B cell (primary cell): Measurements from ENCODE around the gene SYT17. TPM values are rescaled to one million over a fixed set of nuclear protein-coding genes. Genes with fewer than 3 reads are reported as not detected.

Experiments
- ATAC-seq: fragments of 200-7000 bp; cut with Tn5 transposase; one replicate; pipeline ENCODE4 v1.10.0; 2021; ENCODE audit warnings: low read depth, mild to moderate bottlenecking, moderate number of reproducible peaks, moderate library complexity
- CTCF ChIA-PET: fragments of 350-600 bp; sonication (Branson Sonifier 250); formaldehyde crosslinking; loops from one replicate; lab custom pipeline; 2021; ENCODE audit warnings: antibody characterized with exemption, inconsistent platforms; lab: Charles Lee
- POLR2A ChIA-PET: fragments of 350-600 bp; sonication (Branson Sonifier 250); formaldehyde crosslinking; loops from one replicate; lab custom pipeline; 2021; ENCODE audit warnings: antibody characterized with exemption; lab: Charles Lee
- DNase-seq: peaks from one replicate; pipeline ENCODE4 v3.0.0; 2013
- H2AFZ ChIP-seq: 2 replicates; pipeline ENCODE4 v1.6.1; 2012; ENCODE audit warnings: mild to moderate bottlenecking, low read depth, low read length; ENCODE audit not compliant: insufficient read depth, poor library complexity, severe bottlenecking
- H3K27ac ChIP-seq, 2 donors: 1 replicate in 1 of 2; 2 replicates in 1 of 2; pipeline ENCODE4 v1.5.1; 2012 to 2013; ENCODE audit warnings: low read length in 2 of 2, mild to moderate bottlenecking in 2 of 2, moderate library complexity in 1 of 2
- H3K27me3 ChIP-seq, 4 experiments: fragments of 200-600 bp in 1 of 4; sonication (generic) in 1 of 4; replicated peaks in 1 of 4; 1 replicate in 2 of 4; 2 replicates in 2 of 4; pipeline versions ENCODE4 v1.6.1 to v1.7.0; 2013 to 2016; ENCODE audit warnings: low read length in 3 of 4, mild to moderate bottlenecking in 2 of 4, mixed read lengths in 1 of 4, moderate library complexity in 1 of 4; ENCODE audit not compliant: insufficient read depth in 4 of 4, control insufficient read depth in 3 of 4; ENCODE audit errors: control extremely low read depth in 1 of 4
- H3K36me3 ChIP-seq, 2 experiments: replicated peaks in 1 of 2; 1 replicate in 1 of 2; 2 replicates in 1 of 2; pipeline versions ENCODE4 v1.6.1 to v1.7.1; 2013; ENCODE audit warnings: low read length in 1 of 2; ENCODE audit not compliant: insufficient read depth in 2 of 2, control insufficient read depth in 1 of 2; ENCODE audit errors: control extremely low read depth in 1 of 2, extremely low read depth in 1 of 2
- H3K4me1 ChIP-seq, 2 donors: fragments of 200-600 bp in 1 of 2; sonication (generic) in 1 of 2; 1 replicate in 1 of 2; 2 replicates in 1 of 2; pipeline versions ENCODE4 v1.5.1 to v1.6.1; 2013 to 2017; ENCODE audit warnings: low read length in 2 of 2; ENCODE audit not compliant: control insufficient read depth in 2 of 2, insufficient read depth in 2 of 2
- H3K4me2 ChIP-seq: replicated peaks from 2 replicates; pipeline ENCODE3; 2012; ENCODE audit warnings: mild to moderate bottlenecking, low read depth, low read length; ENCODE audit not compliant: poor library complexity, severe bottlenecking
- H3K4me3 ChIP-seq, 5 experiments: fragments of 200-600 bp in 1 of 5; sonication (generic) in 1 of 5; 1 replicate in 3 of 5; 2 replicates in 2 of 5; pipeline versions ENCODE4 v1.5.1 to v1.7.0; 2011 to 2016; ENCODE audit warnings: low read length in 4 of 5, mild to moderate bottlenecking in 4 of 5, low read depth in 2 of 5, control low read depth in 1 of 5, moderate library complexity in 1 of 5; ENCODE audit not compliant: insufficient read depth in 1 of 5; ENCODE audit errors: control extremely low read depth in 1 of 5, extremely low read depth in 1 of 5
- H3K79me2 ChIP-seq: fragments of 200-600 bp; sonication (generic); one replicate; pipeline ENCODE4 v1.6.0; 2016; ENCODE audit warnings: low read length; ENCODE audit not compliant: control insufficient read depth, insufficient read depth
- H3K9ac ChIP-seq: fragments of 200-600 bp; sonication (generic); 2 replicates; pipeline ENCODE4 v1.6.1; 2017; ENCODE audit warnings: mild to moderate bottlenecking, low read length, moderate library complexity
- H3K9me3 ChIP-seq, 3 donors: one replicate each; pipeline versions ENCODE4 v1.6.1 to v1.7.1; 2013; ENCODE audit warnings: low read length in 2 of 3; ENCODE audit not compliant: control insufficient read depth in 2 of 3, insufficient read depth in 1 of 3; ENCODE audit errors: control extremely low read depth in 1 of 3
- H4K20me1 ChIP-seq: 2 replicates; pipeline ENCODE4 v1.6.0; 2012; ENCODE audit warnings: mild to moderate bottlenecking, low read length; ENCODE audit not compliant: insufficient read depth, control insufficient read depth, poor library complexity, severe bottlenecking
- H3K27ac Mint-ChIP-seq: one replicate; pipeline ENCODE4 v1.8.0; 2021; ENCODE audit warnings: mixed read lengths
- H3K27me3 Mint-ChIP-seq: one replicate; pipeline ENCODE4 v1.8.0; 2021; ENCODE audit warnings: mixed read lengths
- H3K4me1 Mint-ChIP-seq: one replicate; pipeline ENCODE4 v1.8.0; 2021; ENCODE audit warnings: mixed read lengths
- H3K4me3 Mint-ChIP-seq: one replicate; pipeline ENCODE4 v1.8.0; 2021; ENCODE audit warnings: mixed read lengths
- H3K9me3 Mint-ChIP-seq: one replicate; pipeline ENCODE4 v1.8.0; 2022; ENCODE audit warnings: mixed read lengths; ENCODE audit not compliant: insufficient read depth
- EZH2 ChIP-seq: IDR thresholded peaks from 2 replicates; pipeline ENCODE4 v1.6.1; 2012; ENCODE audit warnings: borderline replicate concordance, low read depth, mild to moderate bottlenecking, moderate library complexity, low read length; ENCODE audit not compliant: insufficient read depth, poor library complexity, severe bottlenecking
- WGBS: methylation state at CpG from one replicate; pipeline ENCODE4 v1.1.5; 2013; ENCODE audit warnings: missing lambda C conversion rate; ENCODE audit not compliant: insufficient coverage; 5-methylcytosine and 5-hydroxymethylcytosine counted together
- intact Hi-C: fragments of 100-400 bp; cut with micrococcal nuclease; formaldehyde crosslinking; loops from one replicate; pipeline ENCODE4 v1.10.0; 2022
- polyA plus RNA-seq: library from polyadenylated mRNA; depleted of rRNA; stranded (reverse); fragments of >200 nt; gene quantifications from 2 replicates; pipeline ENCODE4 v1.2.3, GENCODE V29; 2012
- total RNA-seq, 2 donors: library from RNA; stranded (reverse); fragments of 120-200 nt in 1 of 2; gene quantifications; 1 replicate in 1 of 2; 2 replicates in 1 of 2; pipeline versions ENCODE4 v1.2.3 to v1.2.4, GENCODE V29; 2013 to 2022
- TF ChIP-seq, protein P1 (sequence below): fragments of 200-600 bp; IDR thresholded peaks from one replicate; pipeline ENCODE4 v1.8.0; 2022; ENCODE audit warnings: antibody characterized with exemption, mild to moderate bottlenecking

The SYT17 gene
- total and polyA plus RNA-seq, 2 donors (not counting 1 experiment from before 2014, with no cell fraction given): 24.9 to 27.7 TPM

GRCh38 chr16:19290860-19291259 lies 122.8 kb downstream of the SYT17 start:
- no peak overlapping the region for H2AFZ ChIP-seq
- TF ChIP-seq, protein P1, sequence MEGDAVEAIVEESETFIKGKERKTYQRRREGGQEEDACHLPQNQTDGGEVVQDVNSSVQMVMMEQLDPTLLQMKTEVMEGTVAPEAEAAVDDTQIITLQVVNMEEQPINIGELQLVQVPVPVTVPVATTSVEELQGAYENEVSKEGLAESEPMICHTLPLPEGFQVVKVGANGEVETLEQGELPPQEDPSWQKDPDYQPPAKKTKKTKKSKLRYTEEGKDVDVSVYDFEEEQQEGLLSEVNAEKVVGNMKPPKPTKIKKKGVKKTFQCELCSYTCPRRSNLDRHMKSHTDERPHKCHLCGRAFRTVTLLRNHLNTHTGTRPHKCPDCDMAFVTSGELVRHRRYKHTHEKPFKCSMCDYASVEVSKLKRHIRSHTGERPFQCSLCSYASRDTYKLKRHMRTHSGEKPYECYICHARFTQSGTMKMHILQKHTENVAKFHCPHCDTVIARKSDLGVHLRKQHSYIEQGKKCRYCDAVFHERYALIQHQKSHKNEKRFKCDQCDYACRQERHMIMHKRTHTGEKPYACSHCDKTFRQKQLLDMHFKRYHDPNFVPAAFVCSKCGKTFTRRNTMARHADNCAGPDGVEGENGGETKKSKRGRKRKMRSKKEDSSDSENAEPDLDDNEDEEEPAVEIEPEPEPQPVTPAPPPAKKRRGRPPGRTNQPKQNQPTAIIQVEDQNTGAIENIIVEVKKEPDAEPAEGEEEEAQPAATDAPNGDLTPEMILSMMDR: no peak
- TF ChIP-seq EZH2: no peak
- no peak overlapping the region for H3K4me3 Mint-ChIP-seq
- intact Hi-C loops: no loop called here
- no peak overlapping the region for H3K9ac ChIP-seq
- ChIA-PET CTCF (no interaction called here), POLR2A (no interaction called here)
- WGBS: 91% methylated on average over 1 of the region's 2 CpGs
- no peak overlapping the region for H3K4me2 ChIP-seq
- H3K79me2 ChIP-seq: no peaks in the 10 kb centered on the region
- H3K4me3 ChIP-seq: no peak overlapping the region
- DNase-seq: no peak
- H3K27me3 Mint-ChIP-seq: no peaks in the 10 kb centered on the region
- H4K20me1 ChIP-seq: no peaks in the 10 kb centered on the region
- H3K4me1 ChIP-seq: peaks cover 11 to 14% of the 10 kb centered on the region in 2 donors
- no peaks in the 10 kb centered on the region for H3K36me3 ChIP-seq
- no peaks in the 10 kb centered on the region for H3K27me3 ChIP-seq
- H3K27ac ChIP-seq: no peak overlapping the region
- no peak overlapping the region for H3K27ac Mint-ChIP-seq
- H3K4me1 Mint-ChIP-seq: peaks cover 18% of the 10 kb centered on the region
- no peak for ATAC-seq
- no peaks in the 10 kb centered on the region for H3K9me3 Mint-ChIP-seq
- no peaks in the 10 kb centered on the region for H3K9me3 ChIP-seq

DNA sequence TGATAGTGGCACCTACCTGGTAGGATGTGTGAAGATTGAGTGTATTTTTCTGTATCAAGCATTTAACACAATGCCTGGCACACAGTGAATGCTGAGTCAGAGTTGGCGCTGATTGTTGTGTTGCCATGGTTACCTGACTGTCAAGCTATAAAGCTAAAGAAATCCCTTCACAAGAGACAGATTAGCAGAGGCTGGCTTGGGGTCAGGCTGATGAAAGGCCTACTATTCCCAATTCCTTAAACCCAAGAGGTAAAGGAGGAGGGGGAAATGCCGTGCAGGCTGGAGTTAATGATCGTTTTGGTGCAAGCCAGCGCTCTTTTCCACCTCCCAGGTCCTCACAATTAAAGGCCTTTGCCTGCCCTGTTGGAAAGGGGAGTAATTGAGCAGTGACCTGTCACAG lies 123.4 kb downstream of the SYT17 start:
- Mint-ChIP-seq H3K9me3 (no peaks in the 10 kb centered on the region), H3K4me3 (no peak overlapping the region), H3K27ac (no peak overlapping the region), H3K27me3 (no peaks in the 10 kb centered on the region), H3K4me1 (peaks cover 18% of the 10 kb centered on the region)
- Histone ChIP-seq H3K9ac (no peak overlapping the region), H2AFZ (no peak overlapping the region), H3K4me1 (peaks cover 11 to 14% of the 10 kb centered on the region in 2 donors), H3K27me3 (no peaks in the 10 kb centered on the region), H3K4me2 (no peak overlapping the region), H4K20me1 (no peaks in the 10 kb centered on the region), H3K4me3 (no peak overlapping the region), H3K27ac (no peak overlapping the region), H3K36me3 (no peaks in the 10 kb centered on the region), H3K79me2 (no peaks in the 10 kb centered on the region), H3K9me3 (no peaks in the 10 kb centered on the region)
- CTCF ChIA-PET: no interaction called here
- no peak for ATAC-seq
- intact Hi-C loops: no loop called here
- POLR2A ChIA-PET: no interaction called here
- no peak for TF ChIP-seq EZH2
- TF ChIP-seq, protein P1: no peak
- DNase-seq: peak; percentile 9
- no CpG with 5 or more reads among the region's 4 CpGs for WGBS
